Natural killer cell treated with Interleukin-12 subunit alpha and Interleukin-12 subunit beta and Interleukin-15 and Interleukin-18, amount 100 ng/mL, for 72 hours (primary cell): ENCODE measurements around the gene NOTCH3. TPM values are rescaled to one million over a fixed set of nuclear protein-coding genes. Genes with fewer than 3 reads are reported as not detected.

Experiments
- ATAC-seq, 2 donors: fragments of 150-1000 bp; cut with Tn5 transposase in 1 of 2; sonication (Bioruptor Pico), chemical (Tn5 transposase) in 1 of 2; 2 replicates each; pipeline ENCODE4 v1.10.0; 2021
- DNase-seq: peaks from one replicate; pipeline ENCODE4 v3.0.0; 2022; ENCODE audit warnings: low spot score
- H3K27ac Mint-ChIP-seq, 2 donors: 1 replicate in 1 of 2; 2 replicates in 1 of 2; pipeline ENCODE4 v1.8.0; 2022; ENCODE audit warnings: mixed read lengths in 2 of 2, mild to moderate bottlenecking in 1 of 2, moderate library complexity in 1 of 2
- H3K27me3 Mint-ChIP-seq, 2 donors: 1 replicate in 1 of 2; 2 replicates in 1 of 2; pipeline ENCODE4 v1.8.0; 2022; ENCODE audit warnings: mixed read lengths in 2 of 2
- H3K36me3 Mint-ChIP-seq: one replicate; pipeline ENCODE4 v1.8.0; 2022; ENCODE audit warnings: mixed read lengths
- H3K4me1 Mint-ChIP-seq, 2 donors: 1 replicate in 1 of 2; 2 replicates in 1 of 2; pipeline ENCODE4 v1.8.0; 2022; ENCODE audit warnings: low read depth in 2 of 2, mixed read lengths in 2 of 2, mild to moderate bottlenecking in 1 of 2
- H3K4me3 Mint-ChIP-seq: one replicate; pipeline ENCODE4 v1.8.0; 2022; ENCODE audit warnings: mixed read lengths
- H3K9me3 Mint-ChIP-seq: 2 replicates; pipeline ENCODE4 v1.8.0; 2022; ENCODE audit warnings: mixed read lengths
- total RNA-seq, 2 donors: library from RNA; stranded (reverse); gene quantifications; one replicate each; pipeline ENCODE4 v1.2.3, GENCODE V29; 2022

The NOTCH3 gene
- total RNA-seq, 2 donors from 2014 or later, result not detected

DNA sequence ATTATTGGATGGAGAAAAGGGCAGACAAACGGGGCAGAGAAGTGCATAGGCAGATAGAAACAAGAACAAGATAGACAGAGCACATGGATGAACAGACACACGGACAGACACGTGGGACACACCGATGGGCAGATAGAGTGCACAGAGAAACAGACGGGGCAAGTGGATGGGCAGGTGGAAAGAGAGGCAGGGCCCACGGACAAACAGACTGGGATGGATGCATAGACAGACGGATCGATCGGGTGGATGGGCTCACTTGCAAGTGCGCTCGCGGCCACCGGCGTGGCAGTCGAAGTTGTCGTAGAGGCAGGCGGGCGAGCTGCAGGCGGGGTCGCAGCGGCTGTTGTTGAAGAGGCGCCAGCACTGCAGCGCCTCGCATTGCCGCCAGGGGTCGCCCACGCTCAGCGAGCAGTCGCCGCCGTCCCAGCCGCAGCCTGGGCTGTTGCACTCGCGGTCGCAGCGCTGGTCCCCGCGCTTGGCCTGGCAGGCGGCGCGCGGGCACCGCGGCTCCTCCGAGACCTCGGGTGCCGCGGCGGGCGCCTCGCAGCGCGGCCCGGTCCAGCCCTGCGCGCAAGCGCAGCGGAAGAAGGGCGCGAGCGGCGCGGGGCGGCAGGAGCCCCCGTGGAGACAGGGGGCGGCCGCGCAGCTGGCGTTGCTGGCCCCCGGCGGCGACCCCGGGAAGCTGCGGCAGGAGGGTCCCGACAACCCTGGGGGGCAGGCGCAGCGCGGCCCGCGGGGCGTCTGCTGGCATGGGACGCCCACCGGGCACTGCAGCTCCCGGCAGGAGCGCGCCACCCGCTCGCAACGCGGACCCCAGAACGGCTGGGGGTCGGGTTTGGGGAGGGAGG lies 23.3 kb downstream of the NOTCH3 start:
- H3K27ac Mint-ChIP-seq, result no peak overlapping the region
- peaks cover 7% of the 10 kb centered on the region in 2 donors for H3K4me1 Mint-ChIP-seq
- no peaks in the 10 kb centered on the region for H3K36me3 Mint-ChIP-seq
- peaks cover 11 to 17% of the 10 kb centered on the region in 2 donors for H3K27me3 Mint-ChIP-seq
- ATAC-seq (peak; percentile 89 to 93), DNase-seq (peak; percentile 84)
- H3K4me3 Mint-ChIP-seq, result peak overlapping the region; percentile 33
- no peaks in the 10 kb centered on the region for H3K9me3 Mint-ChIP-seq

- ATAC-seq (no peak), DNase-seq (no peak)
- Mint-ChIP-seq H3K36me3 (no peaks in the 10 kb centered on the region), H3K27ac (no peak overlapping the region), H3K27me3 (peaks cover 15 to 17% of the 10 kb centered on the region in 2 donors), H3K4me1 (peaks cover 7% of the 10 kb centered on the region in 2 donors), H3K9me3 (no peaks in the 10 kb centered on the region), H3K4me3 (no peak overlapping the region)
These were observed 25.2 kb downstream of the NOTCH3 start for GRCh38 chr19:15175609-15176008.

GRCh38 chr19:15173746-15174404 lies 26.9 kb downstream of the NOTCH3 start:
- Mint-ChIP-seq H3K36me3 (no peaks in the 10 kb centered on the region), H3K9me3 (no peaks in the 10 kb centered on the region)

DNA sequence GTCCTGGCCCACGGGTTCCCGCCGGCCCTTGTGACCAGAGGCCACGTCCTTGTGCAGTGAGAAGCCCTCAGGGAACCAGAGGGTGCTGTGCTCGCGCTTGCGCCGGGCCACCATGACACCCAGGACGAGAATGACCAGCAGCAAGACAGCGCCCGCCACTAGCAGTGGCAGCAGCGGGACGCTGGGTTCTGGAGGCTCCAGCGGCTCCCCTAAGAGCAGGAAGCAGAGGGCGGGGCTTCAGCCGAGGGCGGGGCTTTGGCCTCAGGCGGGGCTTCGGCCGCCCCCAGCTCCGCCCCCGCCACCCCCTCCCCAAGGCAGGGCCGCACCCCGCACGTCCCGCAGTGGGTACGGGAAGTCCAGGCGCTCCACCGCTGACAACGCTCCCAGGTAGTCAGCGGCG lies 30.4 kb downstream of the NOTCH3 start:
- Mint-ChIP-seq H3K27ac (no peak overlapping the region), H3K27me3 (peaks cover 2 to 3% of the 10 kb centered on the region in 2 donors), H3K4me1 (no peaks in the 10 kb centered on the region), H3K4me3 (no peak overlapping the region), H3K9me3 (no peaks in the 10 kb centered on the region), H3K36me3 (no peaks in the 10 kb centered on the region)
- ATAC-seq (no peak), DNase-seq (no peak)

More at GRCh38 chr19:15173746-15174404, 26.9 kb downstream of the NOTCH3 start:
- Mint-ChIP-seq H3K4me1 (peaks cover 4 to 7% of the 10 kb centered on the region in 2 donors), H3K27me3 (peaks cover 13 to 17% of the 10 kb centered on the region in 2 donors), H3K4me3 (no peak overlapping the region), H3K27ac (no peak overlapping the region)
- ATAC-seq (no peak), DNase-seq (no peak)

DNA sequence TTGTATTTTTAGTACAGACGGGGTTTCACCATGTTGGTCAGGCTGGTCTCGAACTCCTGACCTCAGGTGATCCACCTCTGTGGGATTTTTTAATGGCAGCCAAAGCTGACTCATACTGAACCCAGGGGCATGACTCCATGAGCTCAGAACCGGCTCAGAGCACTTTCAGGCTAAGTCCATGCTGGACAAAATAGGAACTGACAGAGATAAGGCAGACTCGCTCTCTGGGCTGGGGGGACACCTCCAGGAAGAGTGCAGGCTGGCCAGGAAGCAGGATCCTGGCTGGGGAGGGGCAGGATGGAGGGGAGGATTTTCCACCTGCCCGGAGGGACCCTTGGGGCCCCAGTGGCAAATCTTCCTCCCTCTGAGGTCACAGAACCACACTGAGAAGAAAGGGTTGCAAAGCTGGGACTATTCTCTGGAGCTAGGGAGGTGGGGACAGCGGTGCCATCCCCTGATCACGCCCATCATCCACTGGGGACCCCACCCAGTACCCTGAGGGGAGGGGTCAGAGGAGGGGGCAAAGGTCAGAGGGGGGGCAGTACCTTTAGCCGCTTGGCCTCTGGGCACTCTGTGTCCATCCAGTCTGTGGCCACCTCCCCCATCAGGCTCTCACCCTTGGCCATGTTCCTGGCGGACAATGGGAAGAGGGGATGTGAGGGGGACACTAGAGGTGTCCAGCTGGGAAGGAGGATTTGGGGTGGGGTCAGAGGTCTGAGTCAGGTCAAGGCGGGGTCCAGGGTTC lies 31.1 kb downstream of the NOTCH3 start:
- no peak overlapping the region for H3K4me3 Mint-ChIP-seq
- DNase-seq, result no peak
- H3K9me3 Mint-ChIP-seq, result no peaks in the 10 kb centered on the region
- H3K27me3 Mint-ChIP-seq, result peaks cover 0 to 3% of the 10 kb centered on the region in 2 donors
- H3K27ac Mint-ChIP-seq, result no peak overlapping the region
- no peaks in the 10 kb centered on the region for H3K4me1 Mint-ChIP-seq
- ATAC-seq, result peak in 1 of 2 donors; percentile 28
- H3K36me3 Mint-ChIP-seq, result no peaks in the 10 kb centered on the region

DNA sequence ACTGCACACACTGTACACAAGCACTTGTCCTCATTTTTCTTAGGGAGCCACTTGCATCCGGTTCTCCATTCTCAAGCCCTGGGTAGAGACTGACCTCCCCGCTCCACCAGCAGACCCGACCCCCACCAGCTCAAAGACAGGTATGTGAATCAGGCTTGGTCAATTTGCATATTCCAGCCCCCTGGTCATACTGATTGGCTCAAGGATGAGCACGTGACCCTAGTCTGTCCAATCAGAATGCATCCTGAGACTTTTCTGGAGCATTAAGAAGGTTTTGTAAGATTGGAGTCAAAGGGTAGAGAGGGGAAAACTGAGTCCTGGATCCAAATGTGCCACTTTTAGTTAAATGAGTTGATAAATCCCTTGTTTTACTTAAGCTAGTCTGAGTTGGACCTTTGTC lies 34.1 kb downstream of the NOTCH3 start:
- ATAC-seq (no peak), DNase-seq (no peak)
- no peaks in the 10 kb centered on the region for H3K9me3 Mint-ChIP-seq
- H3K27me3 Mint-ChIP-seq, result no peaks in the 10 kb centered on the region
- no peaks in the 10 kb centered on the region for H3K4me1 Mint-ChIP-seq
- H3K4me3 Mint-ChIP-seq, result no peak overlapping the region
- H3K36me3 Mint-ChIP-seq, result no peaks in the 10 kb centered on the region
- H3K27ac Mint-ChIP-seq, result no peak overlapping the region

GRCh38 chr19:15161028-15161984 lies 39.5 kb downstream of the NOTCH3 start:
- no peak for ATAC-seq
- H3K9me3 Mint-ChIP-seq, result no peaks in the 10 kb centered on the region
- no peaks in the 10 kb centered on the region for H3K36me3 Mint-ChIP-seq
- DNase-seq, result no peak
- H3K27ac Mint-ChIP-seq, result no peak overlapping the region
- H3K27me3 Mint-ChIP-seq, result peaks cover 4 to 6% of the 10 kb centered on the region in 2 donors
- H3K4me3 Mint-ChIP-seq, result no peak overlapping the region
- H3K4me1 Mint-ChIP-seq, result no peaks in the 10 kb centered on the region

GRCh38 chr19:15159251-15159650 lies 41.5 kb downstream of the NOTCH3 start:
- no peak for DNase-seq
- H3K9me3 Mint-ChIP-seq, result no peaks in the 10 kb centered on the region
- ATAC-seq, result no peak
- H3K4me3 Mint-ChIP-seq, result no peak overlapping the region
- H3K4me1 Mint-ChIP-seq, result no peaks in the 10 kb centered on the region
- H3K36me3 Mint-ChIP-seq, result no peaks in the 10 kb centered on the region
- peaks cover 8 to 12% of the 10 kb centered on the region in 2 donors for H3K27me3 Mint-ChIP-seq
- H3K27ac Mint-ChIP-seq, result no peak overlapping the region

DNA sequence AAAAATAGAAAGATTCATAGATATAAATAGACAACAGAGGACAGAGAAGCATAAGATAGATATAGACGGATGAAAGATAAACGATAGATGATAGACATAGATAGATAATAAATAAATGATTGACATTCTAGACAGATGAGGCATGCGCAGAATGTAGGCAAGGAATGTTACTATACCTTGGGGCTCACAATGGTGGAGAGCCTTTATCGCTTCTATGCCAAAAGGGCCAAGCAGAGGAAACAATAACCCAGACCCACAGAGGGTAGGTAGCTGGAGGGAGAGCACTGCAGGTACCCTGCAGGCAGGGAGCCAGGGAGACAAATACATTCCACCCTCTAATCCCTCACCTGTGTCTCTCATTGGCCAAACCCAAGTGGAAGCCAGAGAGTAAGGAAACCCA lies 44.4 kb downstream of the NOTCH3 start:
- Mint-ChIP-seq H3K9me3 (no peaks in the 10 kb centered on the region), H3K36me3 (no peaks in the 10 kb centered on the region), H3K4me1 (no peaks in the 10 kb centered on the region), H3K4me3 (no peak overlapping the region), H3K27ac (no peak overlapping the region), H3K27me3 (peaks cover 16 to 25% of the 10 kb centered on the region in 2 donors)
- ATAC-seq, result no peak
- no peak for DNase-seq

- Mint-ChIP-seq H3K27ac (no peak overlapping the region), H3K36me3 (no peaks in the 10 kb centered on the region), H3K4me1 (peaks cover 0 to 3% of the 10 kb centered on the region in 2 donors), H3K9me3 (no peaks in the 10 kb centered on the region), H3K4me3 (no peak overlapping the region), H3K27me3 (peaks cover 19 to 25% of the 10 kb centered on the region in 2 donors)
- ATAC-seq (no peak), DNase-seq (no peak)
These were observed 45.5 kb downstream of the NOTCH3 start for GRCh38 chr19:15155296-15155695.

GRCh38 chr19:15154002-15154612 lies 46.7 kb downstream of the NOTCH3 start:
- Mint-ChIP-seq H3K27me3 (peaks cover 19 to 25% of the 10 kb centered on the region in 2 donors), H3K4me1 (peaks cover 0 to 3% of the 10 kb centered on the region in 2 donors), H3K4me3 (no peak overlapping the region), H3K36me3 (no peaks in the 10 kb centered on the region), H3K27ac (no peak overlapping the region), H3K9me3 (no peaks in the 10 kb centered on the region)
- DNase-seq, result no peak
- peak in 1 of 2 donors; percentile 60 for ATAC-seq

DNA sequence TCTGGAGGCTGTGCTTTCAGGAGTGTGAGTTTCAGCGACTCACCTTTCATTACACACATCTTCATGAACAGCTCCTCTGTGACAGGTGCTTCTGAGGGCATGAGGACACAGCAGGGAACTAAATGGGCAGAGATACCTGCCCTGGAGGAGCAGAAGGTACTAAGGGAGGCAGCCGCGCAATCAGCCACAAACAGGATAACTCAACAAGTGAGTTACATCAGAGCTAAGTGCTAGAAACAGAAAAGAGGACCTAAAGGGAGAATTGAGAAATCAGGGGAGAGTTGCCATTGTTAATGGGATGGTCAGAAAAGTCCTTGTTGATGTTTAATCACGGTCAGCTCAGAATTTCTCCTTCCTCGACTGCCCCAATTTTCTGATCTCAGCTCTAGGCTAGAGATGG lies 51.1 kb downstream of the NOTCH3 start:
- Mint-ChIP-seq H3K4me3 (no peak overlapping the region), H3K36me3 (no peaks in the 10 kb centered on the region)
- ATAC-seq, result no peak

More for the DNA sequence above, 51.1 kb downstream of the NOTCH3 start:
- no peak for DNase-seq
- Mint-ChIP-seq H3K9me3 (no peaks in the 10 kb centered on the region), H3K27ac (no peak overlapping the region), H3K27me3 (peaks cover 10 to 17% of the 10 kb centered on the region in 2 donors), H3K4me1 (peaks cover 0 to 3% of the 10 kb centered on the region in 2 donors)
